PFSK-1 (cell line): ENCODE results near the gene PLK5.

Experiments used
- FOXP2 ChIP-seq: optimal IDR thresholded peaks from 2 replicates; pipeline ENCODE3; 2011; ENCODE audit warnings: borderline replicate concordance, control low read depth, inconsistent platforms; ENCODE audit not compliant: insufficient read depth; ENCODE audit errors: extremely low read length, extremely low read depth
- POLR2AphosphoS5 ChIP-seq: IDR thresholded peaks from 2 replicates; pipeline ENCODE4 v1.6.1; 2012; ENCODE audit warnings: low read depth, mild to moderate bottlenecking, control low read depth, low read length, moderate library complexity
- SIN3A ChIP-seq: IDR thresholded peaks from 2 replicates; pipeline ENCODE4 v1.6.1; 2012; ENCODE audit warnings: mild to moderate bottlenecking, low read length, moderate library complexity, borderline replicate concordance; ENCODE audit not compliant: insufficient read depth
- TAF1 ChIP-seq: IDR thresholded peaks from 2 replicates; pipeline ENCODE4 v1.6.1; 2012; ENCODE audit warnings: low read length, control low read depth, borderline replicate concordance; ENCODE audit not compliant: insufficient read depth
- TF ChIP-seq, protein P1 (sequence below), 2 experiments: IDR thresholded peaks; 2 replicates each; pipeline versions ENCODE4 v1.6.1 to v1.8.0; 2011 to 2012; ENCODE audit warnings: low read depth in 2 of 2, low read length in 2 of 2, control low read depth in 1 of 2, inconsistent platforms in 1 of 2, mild to moderate bottlenecking in 1 of 2, moderate library complexity in 1 of 2; ENCODE audit not compliant: insufficient read depth in 1 of 2

The PLK5 gene

GRCh38 chr19:1503925-1504773 lies 19.7 kb upstream of the PLK5 start:
- no peak for TF ChIP-seq TAF1
- TF ChIP-seq POLR2AphosphoS5 = no peak
- TF ChIP-seq, protein P1, sequence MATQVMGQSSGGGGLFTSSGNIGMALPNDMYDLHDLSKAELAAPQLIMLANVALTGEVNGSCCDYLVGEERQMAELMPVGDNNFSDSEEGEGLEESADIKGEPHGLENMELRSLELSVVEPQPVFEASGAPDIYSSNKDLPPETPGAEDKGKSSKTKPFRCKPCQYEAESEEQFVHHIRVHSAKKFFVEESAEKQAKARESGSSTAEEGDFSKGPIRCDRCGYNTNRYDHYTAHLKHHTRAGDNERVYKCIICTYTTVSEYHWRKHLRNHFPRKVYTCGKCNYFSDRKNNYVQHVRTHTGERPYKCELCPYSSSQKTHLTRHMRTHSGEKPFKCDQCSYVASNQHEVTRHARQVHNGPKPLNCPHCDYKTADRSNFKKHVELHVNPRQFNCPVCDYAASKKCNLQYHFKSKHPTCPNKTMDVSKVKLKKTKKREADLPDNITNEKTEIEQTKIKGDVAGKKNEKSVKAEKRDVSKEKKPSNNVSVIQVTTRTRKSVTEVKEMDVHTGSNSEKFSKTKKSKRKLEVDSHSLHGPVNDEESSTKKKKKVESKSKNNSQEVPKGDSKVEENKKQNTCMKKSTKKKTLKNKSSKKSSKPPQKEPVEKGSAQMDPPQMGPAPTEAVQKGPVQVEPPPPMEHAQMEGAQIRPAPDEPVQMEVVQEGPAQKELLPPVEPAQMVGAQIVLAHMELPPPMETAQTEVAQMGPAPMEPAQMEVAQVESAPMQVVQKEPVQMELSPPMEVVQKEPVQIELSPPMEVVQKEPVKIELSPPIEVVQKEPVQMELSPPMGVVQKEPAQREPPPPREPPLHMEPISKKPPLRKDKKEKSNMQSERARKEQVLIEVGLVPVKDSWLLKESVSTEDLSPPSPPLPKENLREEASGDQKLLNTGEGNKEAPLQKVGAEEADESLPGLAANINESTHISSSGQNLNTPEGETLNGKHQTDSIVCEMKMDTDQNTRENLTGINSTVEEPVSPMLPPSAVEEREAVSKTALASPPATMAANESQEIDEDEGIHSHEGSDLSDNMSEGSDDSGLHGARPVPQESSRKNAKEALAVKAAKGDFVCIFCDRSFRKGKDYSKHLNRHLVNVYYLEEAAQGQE (IDR thresholded peaks at IDR 0.05; ENCODE audit: insufficient read depth in 1 of 2, low read depth in 2 of 2, low read length in 2 of 2) = no peak
- no peak for TF ChIP-seq FOXP2
- TF ChIP-seq SIN3A = no peak

- TF ChIP-seq, protein P1 (IDR thresholded peaks at IDR 0.05; ENCODE audit: insufficient read depth in 1 of 2, low read depth in 2 of 2, low read length in 2 of 2) = no peak
- TF ChIP-seq TAF1 = no peak
- TF ChIP-seq FOXP2 = no peak
- no peak for TF ChIP-seq SIN3A
- TF ChIP-seq POLR2AphosphoS5 = no peak
These were observed 18.9 kb upstream of the PLK5 start for GRCh38 chr19:1505012-1505411.

- TF ChIP-seq, protein P1 (IDR thresholded peaks at IDR 0.05; ENCODE audit: insufficient read depth in 1 of 2, low read depth in 2 of 2, low read length in 2 of 2) = no peak
- TF ChIP-seq SIN3A (no peak), FOXP2 (no peak), POLR2AphosphoS5 (no peak), TAF1 (no peak)
These were observed 17.6 kb upstream of the PLK5 start for GRCh38 chr19:1505991-1506881.

DNA sequence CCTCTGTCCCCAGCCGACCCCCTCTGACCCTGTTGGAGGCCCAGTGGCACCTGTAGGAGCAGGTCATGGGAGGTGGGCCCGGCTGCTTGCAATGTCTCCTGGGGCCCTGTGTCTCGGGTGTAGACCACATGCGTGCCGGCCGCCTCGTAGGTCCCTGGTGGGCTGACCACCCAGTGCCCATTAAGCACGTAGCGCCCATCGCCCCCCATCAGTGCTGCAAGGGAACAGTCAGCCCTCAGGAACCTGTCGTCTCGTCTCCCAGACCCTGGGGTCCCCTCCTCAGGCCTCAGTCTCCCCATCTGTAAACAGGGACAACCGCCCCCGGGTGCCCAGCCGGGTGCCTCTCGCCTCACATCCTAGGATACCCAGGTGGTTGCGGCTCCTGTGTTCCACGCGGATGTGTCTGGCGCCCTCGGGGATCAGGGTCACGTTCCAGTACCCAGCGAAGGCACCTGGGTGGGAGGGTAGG lies 16.7 kb upstream of the PLK5 start:
- TF ChIP-seq TAF1 (no peak), FOXP2 (no peak), POLR2AphosphoS5 (no peak), SIN3A (no peak)
- TF ChIP-seq, protein P1 (IDR thresholded peaks at IDR 0.05; ENCODE audit: insufficient read depth in 1 of 2, low read depth in 2 of 2, low read length in 2 of 2) = no peak
